GM12875 (cell line): Measurements from ENCODE around the gene SUCLG1.

ENCODE experiments used
- H3K4me3 ChIP-seq: one replicate; pipeline ENCODE4 v1.5.1; 2011; ENCODE audit warnings: low read depth, low read length, control low read depth
- TF ChIP-seq, protein P1 (sequence below): IDR thresholded peaks from 2 replicates; pipeline ENCODE4 v1.5.1; 2011; ENCODE audit warnings: low read depth, mild to moderate bottlenecking, control low read depth, inconsistent platforms, low read length, moderate library complexity, borderline replicate concordance; ENCODE audit not compliant: insufficient read depth

SUCLG1 gene

DNA sequence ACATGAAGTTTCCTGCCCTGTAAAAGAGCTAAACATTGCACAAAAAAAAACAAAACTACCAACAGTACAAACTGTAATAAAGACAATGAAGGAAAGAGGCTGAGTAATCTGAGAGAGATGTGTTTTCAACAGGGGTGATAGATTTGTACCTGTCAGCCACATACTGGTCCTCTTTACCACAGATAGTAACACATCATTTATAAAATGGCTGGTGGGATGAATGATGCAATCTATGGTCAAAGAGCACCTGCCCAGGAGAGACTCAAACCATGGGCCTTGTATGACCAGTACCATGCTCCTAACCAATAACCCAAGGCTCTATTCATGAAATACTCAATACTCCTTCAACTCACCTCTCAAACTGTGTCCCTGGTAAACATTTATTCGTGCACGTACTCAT is 4.5 kb downstream of the SUCLG1 start:
- no peak overlapping the region for H3K4me3 ChIP-seq
- TF ChIP-seq, protein P1, sequence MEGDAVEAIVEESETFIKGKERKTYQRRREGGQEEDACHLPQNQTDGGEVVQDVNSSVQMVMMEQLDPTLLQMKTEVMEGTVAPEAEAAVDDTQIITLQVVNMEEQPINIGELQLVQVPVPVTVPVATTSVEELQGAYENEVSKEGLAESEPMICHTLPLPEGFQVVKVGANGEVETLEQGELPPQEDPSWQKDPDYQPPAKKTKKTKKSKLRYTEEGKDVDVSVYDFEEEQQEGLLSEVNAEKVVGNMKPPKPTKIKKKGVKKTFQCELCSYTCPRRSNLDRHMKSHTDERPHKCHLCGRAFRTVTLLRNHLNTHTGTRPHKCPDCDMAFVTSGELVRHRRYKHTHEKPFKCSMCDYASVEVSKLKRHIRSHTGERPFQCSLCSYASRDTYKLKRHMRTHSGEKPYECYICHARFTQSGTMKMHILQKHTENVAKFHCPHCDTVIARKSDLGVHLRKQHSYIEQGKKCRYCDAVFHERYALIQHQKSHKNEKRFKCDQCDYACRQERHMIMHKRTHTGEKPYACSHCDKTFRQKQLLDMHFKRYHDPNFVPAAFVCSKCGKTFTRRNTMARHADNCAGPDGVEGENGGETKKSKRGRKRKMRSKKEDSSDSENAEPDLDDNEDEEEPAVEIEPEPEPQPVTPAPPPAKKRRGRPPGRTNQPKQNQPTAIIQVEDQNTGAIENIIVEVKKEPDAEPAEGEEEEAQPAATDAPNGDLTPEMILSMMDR, result no peak

DNA sequence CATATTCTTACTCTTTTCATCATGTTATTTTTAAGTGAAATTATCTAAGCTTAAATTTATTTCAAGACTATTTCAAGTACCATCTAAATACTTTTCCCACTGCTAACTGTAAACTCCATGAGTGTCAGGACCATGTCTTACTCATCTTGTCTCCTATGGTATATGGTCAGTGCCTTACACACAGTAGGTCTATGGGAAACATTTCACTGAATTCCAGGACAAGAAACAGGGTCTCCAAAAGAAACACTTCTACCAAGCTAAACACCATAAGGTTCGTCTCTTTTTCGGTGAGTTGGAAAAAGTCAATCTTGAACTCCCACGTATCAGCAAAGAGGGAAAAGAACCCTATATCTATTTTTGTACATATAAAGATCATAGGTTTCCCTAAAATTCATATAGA is 6.5 kb downstream of the SUCLG1 start:
- TF ChIP-seq, protein P1, result no peak
- no peak overlapping the region for H3K4me3 ChIP-seq

DNA sequence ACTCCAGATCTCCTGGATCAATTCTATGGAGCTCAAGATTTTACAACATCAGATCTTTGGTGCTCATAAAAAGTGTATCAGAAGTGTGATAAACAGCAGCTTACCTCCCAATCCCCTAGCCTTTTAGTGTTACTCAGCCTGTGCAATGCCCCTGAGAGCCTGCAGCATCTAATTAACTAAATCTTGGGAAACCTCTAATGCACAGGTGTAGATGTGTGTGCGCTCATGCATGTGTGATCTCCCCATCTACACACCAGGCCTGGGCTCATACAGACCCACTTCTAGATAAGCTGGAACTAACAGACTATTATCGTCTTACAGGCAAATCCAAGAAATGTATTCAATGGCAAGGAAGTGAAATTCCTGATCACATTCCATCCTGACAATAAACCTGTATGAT is 7.5 kb downstream of the SUCLG1 start:
- H3K4me3 ChIP-seq, result no peak overlapping the region
- TF ChIP-seq, protein P1, result no peak

DNA sequence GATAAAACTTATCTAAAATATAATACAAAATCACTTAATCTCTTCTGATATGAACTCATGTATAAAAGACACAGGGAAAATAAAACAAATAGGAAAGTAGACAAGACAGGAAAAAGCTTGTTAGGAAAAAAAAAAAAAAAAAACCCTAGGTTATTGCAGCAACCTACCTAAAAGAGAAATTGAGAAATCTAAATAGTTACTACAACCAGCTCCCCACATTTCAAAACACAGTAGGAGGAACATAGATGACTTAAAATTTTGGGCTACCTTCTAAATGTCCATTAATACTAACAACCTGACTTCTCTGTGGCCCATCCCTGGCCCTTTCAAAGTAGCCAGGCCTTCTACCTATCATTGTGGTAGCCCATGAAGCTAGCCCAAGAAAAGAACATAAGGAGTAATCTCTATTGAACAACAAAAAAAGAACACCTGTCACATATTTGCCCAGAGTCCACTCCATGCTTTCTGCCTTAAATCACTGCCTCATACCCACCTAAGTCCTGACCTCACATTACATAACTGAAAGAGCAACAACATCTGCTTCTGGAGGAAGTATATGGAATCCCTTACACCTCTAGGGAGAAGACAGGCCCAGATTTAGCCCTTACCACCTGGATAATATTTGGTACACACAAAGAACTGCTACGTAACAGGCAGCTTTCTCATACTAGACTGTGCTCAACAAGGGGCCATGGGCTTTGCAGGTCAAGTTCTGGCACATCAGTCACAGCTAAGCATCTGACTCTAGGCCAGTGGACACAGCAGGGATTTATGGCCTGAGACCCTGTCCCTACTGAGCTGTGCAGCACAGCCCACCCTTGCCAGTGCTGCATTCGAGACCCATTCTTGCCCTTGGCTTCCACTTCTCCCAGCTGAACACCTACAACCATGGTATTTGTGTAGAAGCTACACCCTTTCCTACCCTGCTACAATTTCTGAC is 8.5 kb downstream of the SUCLG1 start:
- TF ChIP-seq, protein P1, result no peak
- H3K4me3 ChIP-seq, result no peak overlapping the region

DNA sequence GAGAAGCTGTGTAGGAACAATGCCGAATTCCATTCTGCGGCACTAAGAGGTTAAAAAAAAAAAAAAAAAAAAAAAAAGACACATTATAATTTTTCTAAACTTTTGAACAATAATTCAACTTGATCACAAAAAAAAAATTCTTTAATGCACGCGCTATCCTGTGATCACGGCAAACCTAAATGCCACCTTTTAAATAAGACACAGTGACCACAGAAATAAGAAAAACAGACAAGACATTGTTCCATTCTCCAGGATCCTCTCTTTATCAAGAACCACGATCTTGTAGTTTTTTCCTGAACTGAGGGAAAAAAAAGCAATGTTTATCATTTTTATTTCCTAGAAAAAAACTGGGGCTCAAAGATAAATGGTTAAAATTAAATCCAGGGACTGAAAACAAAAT is 9.4 kb downstream of the SUCLG1 start:
- TF ChIP-seq, protein P1, result no peak
- H3K4me3 ChIP-seq, result no peak overlapping the region

DNA sequence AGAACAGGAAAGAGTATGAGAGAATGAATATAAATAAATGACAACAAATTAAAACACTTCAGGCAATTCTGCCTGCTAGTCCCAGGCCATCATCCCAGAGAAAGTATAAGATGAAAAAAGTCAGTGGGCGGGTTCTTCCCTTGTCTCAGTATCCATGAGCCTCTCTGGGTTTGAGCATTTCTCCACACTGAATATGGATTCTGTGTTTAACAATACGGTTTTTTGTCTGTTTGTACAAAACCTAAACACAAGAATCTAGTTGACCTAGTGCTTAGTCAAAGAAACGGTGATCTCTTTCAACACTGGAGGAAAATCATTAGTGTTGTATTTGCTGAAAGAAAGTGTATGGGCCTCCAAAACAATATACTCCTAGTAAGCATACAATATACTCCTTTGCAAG is 10.0 kb downstream of the SUCLG1 start:
- no peak overlapping the region for H3K4me3 ChIP-seq
- TF ChIP-seq, protein P1, result no peak

DNA sequence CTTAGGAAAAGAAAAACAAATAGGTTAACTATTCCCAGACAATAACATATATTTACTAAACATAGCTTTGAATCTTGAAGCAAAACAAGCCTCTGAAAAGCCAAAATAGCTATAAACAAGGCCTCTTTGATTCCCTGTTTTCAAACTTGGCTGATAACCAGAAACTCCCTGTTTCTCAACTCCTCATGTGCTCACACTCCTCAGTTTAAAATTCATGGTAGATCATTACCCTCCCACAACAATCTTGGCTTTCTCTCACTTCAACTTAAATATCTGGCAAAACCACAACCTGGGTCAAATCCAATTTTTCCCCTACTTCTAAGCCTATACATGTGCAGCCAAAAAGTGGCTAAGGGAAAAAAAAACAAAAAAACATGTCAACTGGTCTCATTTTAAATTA is 15.6 kb downstream of the SUCLG1 start:
- TF ChIP-seq, protein P1, result no peak
- no peak overlapping the region for H3K4me3 ChIP-seq
